ENCODE results near the gene NIPAL3.

Gene NIPAL3

DNA sequence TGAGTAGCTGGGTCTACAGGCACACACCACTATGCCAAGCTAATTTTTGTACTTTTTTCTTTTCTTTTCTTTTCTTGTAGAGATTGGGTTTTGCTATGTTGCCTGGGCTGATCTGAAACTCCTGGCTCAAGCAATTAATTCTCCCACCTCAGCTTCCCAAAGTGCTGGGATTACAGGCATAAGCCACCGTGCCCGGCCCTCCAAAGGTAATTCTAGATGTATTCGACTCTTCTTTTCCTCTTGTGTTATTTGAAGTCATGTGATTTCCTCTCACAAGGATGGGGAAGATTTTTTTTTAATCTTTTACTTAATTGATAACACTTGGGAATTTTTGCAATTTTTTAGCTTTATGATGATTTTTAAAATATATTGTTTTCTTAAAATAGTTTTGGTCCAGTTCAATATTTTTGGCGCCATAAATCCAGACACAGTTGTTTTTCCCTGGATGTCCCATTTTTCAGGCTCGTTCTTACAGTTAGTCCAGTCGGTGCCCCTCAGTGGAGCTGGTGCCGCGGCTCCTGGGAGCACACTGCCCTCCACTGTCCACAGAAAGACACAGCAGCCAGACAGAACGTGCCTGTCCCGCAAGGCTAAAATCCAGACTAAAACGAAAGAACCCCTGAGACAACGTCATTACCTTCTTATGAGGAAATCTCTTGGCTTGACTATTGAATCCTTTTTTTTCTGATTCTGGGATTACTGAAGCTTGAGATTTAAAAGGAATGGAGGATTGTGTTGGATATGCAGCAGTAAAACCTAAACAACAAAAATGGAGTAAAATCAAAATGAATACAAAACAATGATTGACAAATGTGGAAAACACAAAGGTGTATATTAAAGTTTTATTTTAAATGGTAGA, 24.4 kb upstream of the NIPAL3 start:
- peak in 1 of 2 experiments; percentile 44 for DNase-seq (ENCODE audit: low read depth in 2 of 2)

DNA sequence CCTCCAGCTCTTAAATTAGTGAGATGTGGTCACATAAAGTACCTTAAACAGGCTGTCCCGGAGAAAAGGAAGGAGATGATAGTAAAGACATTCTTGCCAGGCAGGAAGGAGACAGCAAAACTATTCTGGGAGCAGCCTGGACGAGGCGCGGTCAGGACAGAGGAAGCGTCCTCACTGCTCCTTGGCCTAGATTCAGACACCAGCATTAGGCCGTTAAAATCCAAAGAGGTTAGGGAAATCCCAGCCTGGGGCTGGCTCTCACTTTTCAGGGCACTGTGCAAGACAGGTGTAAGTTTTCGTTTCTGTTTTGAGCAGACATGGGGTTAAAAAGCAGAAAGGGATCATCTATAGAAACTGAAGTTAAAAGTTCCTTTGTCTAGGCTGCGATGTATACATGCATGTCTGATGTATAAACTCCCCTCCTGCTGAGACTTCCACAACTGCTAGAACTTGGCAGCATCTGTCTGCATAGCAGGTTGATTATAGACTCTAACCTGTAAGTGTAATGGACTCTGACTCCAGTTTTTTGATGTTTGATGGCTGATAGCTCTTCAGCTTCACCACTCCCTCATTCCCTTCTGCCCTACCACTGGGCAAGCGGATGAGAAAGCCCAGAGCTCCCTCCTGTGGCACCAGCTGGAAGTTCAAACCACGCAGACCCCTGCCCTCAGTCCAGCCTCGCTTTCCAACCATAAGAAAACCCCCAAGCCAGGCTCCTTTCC, 23.6 kb upstream of the NIPAL3 start:
- peak; percentile 24 to 64 for DNase-seq (ENCODE audit: low read depth in 2 of 2)

DNA sequence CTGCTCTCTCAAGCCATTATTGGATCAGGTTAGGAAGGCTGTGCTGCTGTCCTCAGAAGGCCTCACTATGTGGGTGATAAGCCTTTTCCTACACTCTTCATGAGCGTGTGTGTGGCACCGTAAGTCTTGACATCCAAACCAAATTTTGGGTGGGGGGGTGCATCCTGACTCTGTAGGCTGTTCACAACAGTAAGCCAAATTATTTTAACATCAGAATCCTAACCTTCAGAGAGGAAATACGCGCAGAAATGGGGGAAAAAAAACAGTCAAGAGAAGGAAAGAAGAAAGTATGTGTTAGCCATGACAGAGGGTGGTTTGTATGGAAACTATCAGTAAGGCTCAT, 23.0 kb upstream of the NIPAL3 start:
- no peak for DNase-seq (ENCODE audit: low read depth in 2 of 2)

DNA sequence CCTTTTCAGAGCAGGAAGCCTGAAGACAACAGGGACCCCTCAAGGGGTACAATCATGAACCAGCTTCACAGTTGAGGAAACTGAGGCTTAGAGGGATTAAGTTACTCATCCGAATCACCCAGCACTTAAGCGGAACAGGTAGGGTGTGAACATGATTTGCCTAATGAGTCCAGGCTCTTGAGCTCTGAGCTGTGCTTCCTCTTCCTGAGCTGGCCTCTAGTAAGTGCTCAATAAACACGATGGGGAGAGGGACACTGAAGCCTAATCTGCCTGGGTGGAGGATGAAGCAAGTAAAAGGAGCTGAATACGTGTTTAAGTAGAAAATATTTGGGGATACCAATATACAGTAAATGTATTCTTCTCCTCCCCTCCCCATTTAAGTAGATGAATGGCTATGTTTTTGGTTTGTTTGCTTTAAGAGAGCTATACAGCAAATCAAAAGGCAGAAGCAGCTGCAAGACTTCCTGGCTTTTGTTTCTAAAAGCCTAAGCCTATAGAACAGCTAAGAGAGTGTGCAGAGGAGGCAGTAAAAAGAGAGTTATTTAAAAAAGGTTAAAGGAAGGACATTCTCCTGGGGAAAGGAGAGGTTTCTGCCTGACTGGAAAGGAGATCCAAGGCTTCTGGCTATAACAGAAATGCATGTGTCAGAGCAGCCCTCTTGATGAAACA, 22.5 kb upstream of the NIPAL3 start:
- no peak for DNase-seq (ENCODE audit: low read depth in 2 of 2)

DNA sequence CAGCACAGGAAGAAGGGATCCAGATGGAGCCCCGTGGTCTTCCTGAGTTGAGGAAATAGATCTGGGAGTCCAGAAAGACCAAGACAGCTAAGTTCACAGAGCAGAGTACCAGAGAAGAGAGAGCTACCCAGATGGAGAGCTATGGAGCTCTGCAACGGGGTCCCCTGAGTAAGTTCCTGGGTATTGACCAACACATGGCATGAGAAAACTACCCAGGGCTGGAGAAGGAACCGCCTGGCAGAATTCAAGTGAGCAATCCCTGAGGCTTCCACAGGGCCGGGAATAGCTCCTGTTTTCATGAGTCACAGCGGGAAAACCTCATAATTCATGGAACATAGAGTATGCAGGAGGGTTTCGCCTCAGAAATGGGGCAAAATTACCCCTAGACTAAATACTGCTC, 21.7 kb upstream of the NIPAL3 start:
- no peak for DNase-seq (ENCODE audit: low read depth in 2 of 2)

DNA sequence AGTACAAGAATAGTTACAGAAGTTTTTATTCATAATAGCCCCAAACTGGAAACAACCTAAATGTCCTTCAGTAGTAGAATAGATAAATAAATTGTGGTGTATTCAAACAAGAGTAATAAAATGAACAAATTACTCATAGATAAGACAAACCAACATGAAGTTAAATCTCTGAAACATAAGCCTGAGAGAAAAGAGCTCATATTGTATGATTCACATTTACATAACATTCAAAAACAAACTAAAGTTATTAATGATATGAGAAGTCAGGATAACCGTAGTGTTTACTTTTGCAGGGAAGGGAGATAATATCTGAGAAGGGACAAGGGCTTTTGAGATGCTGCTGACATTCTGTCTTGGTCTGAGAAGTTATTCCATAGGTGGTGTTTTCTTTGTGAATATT, 15.5 kb upstream of the NIPAL3 start:
- no peak for DNase-seq (ENCODE audit: low read depth in 2 of 2)

DNA sequence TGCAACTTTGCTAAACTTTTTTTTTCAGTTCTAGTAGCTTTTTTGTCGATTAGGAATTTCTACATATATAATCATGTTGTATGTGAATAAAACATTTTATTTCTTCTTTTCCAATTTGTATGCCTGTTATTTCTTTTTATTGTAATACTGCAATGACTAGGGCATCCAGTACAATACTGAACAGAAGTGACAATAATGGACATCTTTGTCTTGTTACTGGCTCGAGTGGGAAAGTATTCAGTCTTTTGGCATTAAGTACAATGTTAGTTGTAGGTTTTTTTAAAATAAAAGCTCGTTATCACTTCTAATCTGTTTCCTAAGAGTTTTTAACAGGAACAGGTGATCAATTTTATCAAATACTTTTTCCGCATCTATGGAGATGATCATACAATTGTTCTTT, 11.8 kb upstream of the NIPAL3 start:
- DNase-seq (ENCODE audit: low read depth in 2 of 2): no peak

DNA sequence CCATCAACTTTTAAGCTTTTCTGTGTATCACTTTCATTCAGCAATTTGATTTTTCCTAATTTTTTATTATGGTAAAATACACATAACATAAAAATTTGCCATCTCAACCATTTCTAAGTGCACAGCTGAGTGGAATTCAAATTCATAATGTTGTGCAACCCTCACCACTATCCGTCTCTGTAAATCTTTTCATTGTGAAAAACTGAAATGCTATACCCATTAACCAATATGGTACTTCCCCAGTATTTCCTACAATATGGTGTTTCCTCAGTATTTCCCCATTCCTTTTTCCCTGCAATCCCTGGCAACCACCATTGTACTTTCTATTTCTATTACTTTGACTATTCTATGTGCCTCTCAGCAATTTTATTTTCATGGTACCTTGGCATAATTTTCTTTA, 8.8 kb upstream of the NIPAL3 start:
- DNase-seq (ENCODE audit: low read depth in 2 of 2): no peak

DNA sequence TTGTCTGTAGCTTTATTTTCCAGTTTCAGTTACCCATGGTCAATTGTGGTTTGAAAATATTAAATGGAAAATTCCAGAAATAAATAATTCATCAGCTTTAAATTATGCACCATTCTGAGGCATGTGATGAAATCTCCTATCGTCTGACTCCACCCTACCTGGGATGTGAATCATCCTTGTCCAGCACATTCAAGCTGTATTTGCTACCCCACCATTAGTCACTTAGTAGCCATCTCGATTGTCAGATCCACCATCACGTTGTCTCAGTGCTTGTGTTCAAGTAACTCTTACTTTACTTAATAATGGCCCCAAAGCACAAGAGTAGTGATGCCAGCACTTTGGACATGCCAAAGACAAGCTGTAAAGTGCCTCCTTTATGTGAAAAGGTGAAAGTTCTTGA, 6.1 kb upstream of the NIPAL3 start:
- no peak for DNase-seq (ENCODE audit: low read depth in 2 of 2)

DNA sequence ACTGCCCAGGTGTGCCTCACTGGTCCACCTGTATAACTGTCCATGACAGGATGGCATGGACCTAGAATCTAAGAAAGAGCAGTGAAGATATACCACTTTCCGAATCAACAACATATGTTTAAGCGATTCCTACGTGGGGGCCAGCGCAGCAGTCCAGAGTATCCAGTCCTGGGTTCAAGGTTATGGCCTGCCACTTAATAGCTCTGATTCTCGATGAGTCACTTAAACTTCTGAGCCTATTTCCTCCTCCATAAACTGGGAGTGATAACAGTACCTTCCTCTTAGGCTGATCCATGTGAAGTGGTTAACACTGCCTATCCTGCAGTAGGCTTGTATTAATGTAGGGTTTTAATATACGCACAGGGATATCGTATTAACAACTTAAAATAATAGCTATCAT, 4.9 kb upstream of the NIPAL3 start:
- DNase-seq (ENCODE audit: low read depth in 2 of 2): no peak

DNA sequence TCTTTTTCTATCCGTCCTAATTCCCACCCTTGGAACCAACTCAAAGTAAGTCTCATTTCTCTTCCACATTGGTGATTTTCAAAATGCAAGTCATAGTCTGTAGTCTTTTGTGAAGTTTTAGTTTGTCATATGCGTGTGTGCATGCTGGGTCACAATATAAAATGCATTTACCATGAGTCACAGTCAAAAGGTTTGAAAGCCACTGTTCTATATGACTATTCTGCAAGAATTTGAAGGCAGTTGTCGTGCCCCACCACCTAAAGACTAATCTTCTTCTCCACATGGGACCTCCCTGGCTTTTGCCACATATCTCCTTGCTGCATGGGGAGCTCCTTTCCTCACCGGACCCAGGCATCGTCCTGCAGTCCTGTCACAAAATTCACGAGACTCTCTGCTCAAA, 3.6 kb upstream of the NIPAL3 start:
- DNase-seq (ENCODE audit: low read depth in 2 of 2): no peak

DNA sequence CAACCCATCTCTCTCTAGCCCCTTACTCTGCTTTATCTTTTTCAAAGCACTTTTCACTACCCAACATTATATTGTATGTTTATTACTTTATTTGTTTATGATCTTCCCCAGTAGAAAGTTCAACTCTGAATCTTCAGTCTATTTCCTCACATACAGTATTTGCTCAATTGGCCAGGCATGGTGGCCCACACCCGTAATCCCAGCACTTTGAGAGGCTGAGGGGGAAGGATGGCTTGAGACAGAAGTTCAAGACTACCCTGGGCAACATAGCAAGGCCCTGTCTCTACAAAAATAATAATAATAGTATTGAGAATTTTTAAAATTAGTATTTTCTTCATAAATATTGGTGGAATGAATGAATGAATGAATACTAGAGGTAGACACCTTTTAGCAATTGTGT, 3.2 kb upstream of the NIPAL3 start:
- no peak for DNase-seq (ENCODE audit: low read depth in 2 of 2)

DNA sequence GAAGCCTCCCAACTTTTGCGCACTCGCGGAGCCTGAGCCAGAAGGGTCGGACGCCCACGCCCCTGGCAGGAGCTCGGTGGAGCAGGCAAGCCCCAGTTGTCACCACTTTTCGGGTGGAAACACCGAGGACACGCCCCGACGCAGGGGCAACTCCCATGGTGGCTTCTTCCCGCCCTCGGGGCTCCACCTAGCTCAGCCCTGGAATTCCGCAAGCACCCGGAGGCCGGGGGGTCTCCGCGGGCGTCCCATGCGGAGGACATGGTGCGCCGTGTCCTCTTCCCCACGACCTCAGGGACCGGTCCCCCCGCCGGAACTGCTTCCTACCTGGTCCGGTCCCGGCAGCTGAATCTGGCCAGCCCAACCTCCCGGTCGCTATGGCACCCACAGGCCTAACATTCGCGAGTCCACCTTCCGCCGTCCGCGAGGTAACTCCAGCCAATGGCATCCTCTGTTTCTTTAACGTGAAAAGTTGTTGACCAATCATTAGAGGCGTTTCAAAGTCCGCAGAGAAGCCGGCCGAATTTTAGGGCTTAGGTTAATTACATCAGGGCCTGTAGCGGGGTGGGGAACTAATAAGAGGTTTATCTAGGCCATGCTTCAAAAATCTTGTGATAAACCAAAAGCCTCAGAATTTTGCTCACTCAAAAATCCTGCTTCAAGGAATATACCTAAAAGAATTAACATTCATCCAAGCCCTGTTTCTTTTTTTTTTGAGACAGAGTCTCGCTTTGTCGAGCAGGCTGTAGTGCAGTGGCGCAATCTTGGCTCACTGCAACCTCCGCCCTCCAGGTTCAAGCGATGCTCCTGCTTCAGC, 2.0 kb upstream of the NIPAL3 start, which contains the start of gene STPG1:
Gene STPG1 (minus strand): TSS at position 433 of the 814 bp plus-strand sequence. CDS start 12,394 bp downstream, outside the sequence.
- DNase-seq (ENCODE audit: low read depth in 2 of 2): peak; percentile 63 to 73

DNA sequence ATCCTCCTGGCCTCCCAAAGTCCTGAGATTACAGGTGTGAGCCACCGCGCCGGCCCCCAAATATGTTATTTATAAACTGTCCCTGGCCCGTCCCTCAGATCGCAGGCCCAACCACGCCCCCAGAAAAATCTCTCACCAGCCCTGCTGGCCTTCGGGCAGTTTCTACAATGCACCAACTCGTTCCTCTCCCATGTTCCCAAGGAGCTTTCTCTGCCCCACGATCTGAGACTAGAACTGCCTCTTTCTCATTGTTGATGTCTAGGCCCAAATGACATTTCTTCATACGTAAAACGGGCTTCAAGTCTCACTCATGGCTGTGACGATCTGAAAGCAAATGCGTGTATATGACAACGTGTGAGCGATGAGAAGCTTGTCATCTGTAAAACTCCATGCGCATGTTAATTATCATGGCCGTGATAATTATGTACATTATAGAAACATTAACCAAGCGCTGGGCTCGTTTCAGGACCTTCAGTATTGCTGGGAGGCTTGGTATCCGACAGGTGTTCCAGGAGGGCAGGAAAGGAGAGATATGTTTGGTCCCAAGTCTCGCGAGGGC, 748 bp upstream of the NIPAL3 start:
- no peak for DNase-seq (ENCODE audit: low read depth in 2 of 2)

DNA sequence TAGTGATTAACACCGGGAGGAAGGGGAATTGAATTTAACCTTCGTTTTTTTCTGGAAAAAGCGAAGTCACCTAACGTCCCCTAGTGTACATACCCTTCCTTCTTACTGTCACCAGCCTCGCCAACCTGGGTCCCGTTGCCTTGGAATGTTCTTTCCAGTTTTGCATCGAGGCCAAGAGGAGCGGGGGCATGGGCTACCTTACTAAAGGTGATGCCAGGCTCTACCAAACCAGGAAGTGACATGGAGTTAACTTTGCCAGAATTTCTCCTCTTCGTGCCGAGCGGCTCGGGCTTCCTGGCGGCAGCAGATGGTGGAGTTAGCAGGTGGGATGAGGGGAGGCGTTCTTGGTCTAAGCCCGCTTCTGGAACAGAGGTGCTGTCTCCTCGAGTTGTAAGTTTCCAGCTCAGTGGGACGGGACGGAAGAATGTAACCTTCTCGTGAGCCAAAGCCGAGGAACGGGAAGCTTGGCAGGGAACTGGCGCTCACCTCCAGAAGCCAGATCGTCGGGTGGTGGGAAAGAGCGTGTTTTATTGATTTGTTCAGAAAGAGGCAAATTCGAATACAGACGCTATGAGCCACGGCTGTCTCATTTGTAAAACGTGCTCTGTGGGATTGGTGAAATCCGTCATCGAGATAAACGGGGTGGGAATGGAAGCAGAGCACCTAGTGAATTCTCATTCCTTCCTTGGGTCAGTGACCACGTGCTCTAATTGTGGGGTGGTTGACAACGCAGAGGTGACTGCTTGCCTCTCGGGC, 486 bp downstream of the NIPAL3 start:
- DNase-seq (ENCODE audit: low read depth in 2 of 2): no peak

DNA sequence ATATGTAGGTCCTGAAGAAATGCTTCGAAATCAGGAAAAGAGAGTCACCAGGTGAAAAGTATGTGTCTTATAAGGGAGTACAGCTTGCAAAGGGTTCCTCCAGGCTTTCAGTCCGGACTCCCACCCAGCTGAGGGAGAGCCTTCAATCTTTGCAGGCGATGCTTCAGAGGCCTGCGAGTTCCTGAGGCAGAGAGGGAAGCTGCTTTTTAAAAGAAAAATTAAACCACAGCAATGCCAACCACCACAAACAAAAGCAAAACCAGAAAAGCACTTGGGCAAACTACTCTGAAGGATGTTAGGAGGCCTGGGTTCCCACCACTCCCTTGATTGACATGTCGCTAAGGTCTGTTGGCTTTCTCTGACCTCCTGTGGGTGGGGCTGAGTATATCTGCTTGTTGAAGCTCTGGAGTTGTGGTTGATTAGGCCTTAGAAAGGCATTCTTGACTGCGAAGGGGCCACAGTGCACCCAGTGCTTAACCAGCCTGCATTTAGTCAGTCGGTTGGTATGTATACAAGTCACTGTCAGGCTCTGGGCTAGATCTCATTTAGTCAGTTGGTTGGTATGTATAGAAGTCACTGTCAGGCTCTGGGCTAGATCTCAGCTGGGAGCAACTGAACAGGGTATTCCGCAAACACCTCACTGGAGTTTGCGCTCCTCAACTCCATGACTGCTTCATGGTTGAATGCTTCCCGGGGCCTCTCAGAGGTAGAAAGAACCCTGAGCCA, 1.2 kb downstream of the NIPAL3 start:
- peak in 1 of 2 experiments; percentile 39 for DNase-seq (ENCODE audit: low read depth in 2 of 2)

DNA sequence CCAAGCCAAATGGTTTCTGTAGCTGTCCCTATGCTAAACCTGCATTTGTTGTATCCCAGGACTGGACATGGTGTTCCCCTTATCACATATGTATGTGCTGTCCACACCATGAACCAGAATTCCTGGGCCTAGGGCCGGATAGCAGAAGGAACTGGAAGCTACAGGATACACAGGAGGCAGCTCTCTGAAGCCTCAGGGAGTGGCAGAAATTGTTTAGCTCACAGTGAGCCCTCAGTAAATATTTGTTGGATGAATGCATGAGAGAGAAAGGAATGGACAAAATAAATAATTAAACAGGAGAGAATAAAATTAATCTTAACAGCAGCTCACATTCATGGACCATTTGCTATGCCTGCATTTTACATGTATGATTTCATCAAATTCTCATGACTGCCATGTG, 2.1 kb downstream of the NIPAL3 start:
- DNase-seq (ENCODE audit: low read depth in 2 of 2): no peak

DNA sequence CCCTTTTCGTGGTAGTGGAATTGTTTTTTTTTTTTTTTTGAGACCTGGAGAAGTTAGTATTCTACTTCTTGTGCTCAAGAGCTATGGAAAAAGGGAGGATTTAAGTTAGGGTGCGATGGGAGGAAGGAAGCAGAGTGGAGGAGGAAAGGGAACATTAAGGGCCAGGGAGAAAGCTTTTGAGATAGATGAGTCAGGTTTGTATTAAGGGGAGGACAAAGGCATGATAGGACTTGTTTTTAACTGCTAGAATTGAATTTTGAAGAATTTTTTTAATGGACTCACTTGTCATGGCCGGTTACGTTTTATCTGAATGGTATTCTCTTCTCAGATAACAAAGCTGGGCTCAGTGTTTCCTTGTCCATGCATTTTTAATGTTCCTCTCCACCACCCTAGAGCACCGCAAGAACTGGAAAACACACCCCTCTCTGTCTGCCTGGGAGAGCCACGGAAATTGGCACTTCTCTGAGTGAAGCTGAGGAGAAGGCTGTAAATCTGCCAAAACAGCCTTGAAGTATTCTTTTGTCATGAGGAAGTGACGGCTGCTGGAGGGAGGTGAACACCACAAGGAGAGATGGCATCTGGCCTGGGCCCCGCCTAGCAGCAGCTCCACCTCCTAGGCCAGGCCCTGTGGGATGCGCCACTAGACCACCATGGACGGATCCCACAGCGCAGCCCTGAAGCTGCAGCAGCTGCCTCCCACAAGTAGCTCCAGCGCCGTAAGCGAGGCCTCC, 3.5 kb downstream of the NIPAL3 start:
- DNase-seq (ENCODE audit: low read depth in 2 of 2): no peak

DNA sequence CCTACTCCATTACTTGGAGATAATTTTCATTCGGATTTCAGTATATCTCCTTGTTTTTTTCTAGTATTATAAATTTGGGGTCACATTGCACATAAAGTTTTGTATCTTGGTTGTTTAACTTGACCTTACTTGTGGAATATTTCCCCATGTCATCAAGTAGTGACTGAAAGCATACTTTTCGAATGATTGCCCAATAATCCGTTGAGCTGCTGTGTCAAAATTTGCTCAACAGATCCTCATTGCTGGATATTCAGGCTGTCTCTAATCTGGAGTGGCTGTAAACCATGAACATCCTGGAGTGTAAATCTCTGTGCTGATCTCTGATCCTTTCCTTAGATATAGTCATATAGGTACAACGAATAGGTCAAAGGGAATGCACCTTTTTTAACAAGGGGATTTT, 4.9 kb downstream of the NIPAL3 start:
- no peak for DNase-seq (ENCODE audit: low read depth in 2 of 2)

Data from stimulated activated CD4-positive, alpha-beta T cell treated with anti-CD3 and anti-CD28 coated beads, Interleukin-12 subunit alpha, Interleukin-12 subunit beta, amount 100 ng/mL, for 24 hours (primary cell).